Activated CD4-positive, alpha-beta T cell treated with anti-CD3 and anti-CD28 coated beads for 48 hours (primary cell): ENCODE data around the gene C5orf63.
"Not testable (repeated sequence)": the region's sequence is repeated elsewhere in the genome, so short reads cannot be mapped to it uniquely, and the experiment has no call there.

Experiments used
- DNase-seq: peaks from one replicate; pipeline ENCODE4 v3.0.0-alpha.2; 2020

C5orf63 gene

GRCh38 chr5:127005282-127005681 lies 68.0 kb downstream of the C5orf63 start:
- DNase-seq, result not testable (repeated sequence)

DNA sequence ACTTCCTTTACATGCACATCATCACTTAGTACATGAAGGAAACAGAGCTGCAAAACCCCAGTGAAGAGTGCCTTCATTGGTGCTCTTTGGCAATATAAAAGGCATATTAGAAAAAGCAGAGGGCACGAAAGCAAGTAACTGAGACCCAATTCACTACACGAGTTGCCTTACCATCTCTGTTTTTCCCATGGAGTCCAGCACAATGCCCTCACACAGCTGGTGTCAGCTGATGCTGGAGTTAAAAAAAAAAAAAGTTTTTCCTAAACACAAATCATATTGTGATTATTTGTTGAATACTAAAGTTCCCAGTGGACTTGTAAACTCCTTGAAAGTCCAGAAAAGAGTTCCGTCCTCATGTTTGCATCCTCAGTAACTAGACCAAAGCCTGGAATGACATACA lies 68.6 kb downstream of the C5orf63 start:
- no peak for DNase-seq

DNA sequence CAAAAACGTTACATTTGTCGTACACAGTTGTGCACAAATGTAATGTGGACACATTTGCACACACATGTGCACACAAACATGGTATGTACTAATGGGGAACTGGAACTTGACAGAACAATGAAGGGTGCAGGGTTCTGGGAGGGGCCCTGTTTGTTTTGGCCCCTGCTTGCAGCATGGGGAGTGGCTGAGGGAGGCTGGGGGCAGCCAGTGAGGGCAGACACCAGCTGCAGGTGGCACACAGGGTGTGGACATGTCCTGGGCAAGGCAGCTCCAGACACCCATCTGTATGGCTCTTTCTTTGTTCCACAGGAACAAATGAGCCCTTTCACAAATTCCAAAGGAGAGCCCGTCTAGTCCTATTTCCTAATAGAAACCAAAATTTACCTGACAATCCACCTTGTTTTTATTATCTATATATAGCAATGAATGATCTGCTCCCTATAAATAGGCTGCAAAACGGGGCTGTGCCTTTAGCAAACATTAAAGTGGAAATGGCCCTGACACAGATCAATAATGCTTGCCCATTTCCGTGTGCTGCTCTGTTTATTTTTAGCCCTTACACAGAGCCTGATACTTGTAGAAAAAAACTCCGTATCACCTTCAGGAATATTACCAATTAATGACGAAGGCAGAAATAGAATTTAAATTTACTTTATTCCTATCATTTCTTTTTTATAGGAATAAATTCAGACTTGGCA lies 69.4 kb downstream of the C5orf63 start:
- no peak for DNase-seq

- DNase-seq, result no peak
These were observed 70.9 kb downstream of the C5orf63 start for GRCh38 chr5:127002390-127002789.

DNA sequence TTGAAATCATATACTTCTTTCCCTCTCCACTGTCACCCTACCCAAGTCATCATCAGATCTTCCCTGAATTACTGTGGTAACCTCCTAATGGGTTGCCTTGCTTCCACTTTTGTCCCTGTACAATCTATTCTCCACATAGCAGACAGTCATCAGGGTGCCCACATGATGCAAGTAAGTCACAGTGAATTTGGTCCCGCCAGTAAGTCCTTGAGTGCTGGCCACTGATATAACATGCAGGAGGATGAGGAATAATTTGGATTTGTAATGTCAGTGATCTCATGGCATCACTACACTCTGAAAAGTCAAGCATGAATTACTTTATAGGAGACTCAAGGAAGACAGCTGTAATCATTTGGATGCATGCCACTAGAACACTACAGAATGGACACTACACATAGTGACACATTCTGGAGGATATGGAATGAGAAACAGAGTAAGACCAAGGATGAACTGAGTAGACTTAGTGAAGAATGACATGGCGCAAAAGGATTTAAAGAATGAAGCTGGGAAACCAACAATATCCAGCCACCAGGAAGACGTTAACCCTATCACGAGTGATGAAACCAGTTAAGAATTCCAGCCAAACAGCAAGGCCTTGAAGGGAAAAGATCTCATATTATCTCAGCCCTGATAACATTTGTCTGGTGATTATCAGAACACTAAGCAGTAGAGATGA lies 71.5 kb downstream of the C5orf63 start:
- no peak for DNase-seq
